GM21576 (cell line): ENCODE data around the gene LIN9.
"Not testable (repeated sequence)": the region's sequence is repeated elsewhere in the genome, so short reads cannot be mapped to it uniquely, and the experiment has no call there.

Source experiments
- ATAC-seq: cut with Tn5 transposase; IDR thresholded peaks from one replicate; pipeline ENCODE4 v1.9.1; 2021; ENCODE audit warnings: mild to moderate bottlenecking, moderate library complexity; ENCODE audit not compliant: unreplicated experiment

Gene LIN9

DNA sequence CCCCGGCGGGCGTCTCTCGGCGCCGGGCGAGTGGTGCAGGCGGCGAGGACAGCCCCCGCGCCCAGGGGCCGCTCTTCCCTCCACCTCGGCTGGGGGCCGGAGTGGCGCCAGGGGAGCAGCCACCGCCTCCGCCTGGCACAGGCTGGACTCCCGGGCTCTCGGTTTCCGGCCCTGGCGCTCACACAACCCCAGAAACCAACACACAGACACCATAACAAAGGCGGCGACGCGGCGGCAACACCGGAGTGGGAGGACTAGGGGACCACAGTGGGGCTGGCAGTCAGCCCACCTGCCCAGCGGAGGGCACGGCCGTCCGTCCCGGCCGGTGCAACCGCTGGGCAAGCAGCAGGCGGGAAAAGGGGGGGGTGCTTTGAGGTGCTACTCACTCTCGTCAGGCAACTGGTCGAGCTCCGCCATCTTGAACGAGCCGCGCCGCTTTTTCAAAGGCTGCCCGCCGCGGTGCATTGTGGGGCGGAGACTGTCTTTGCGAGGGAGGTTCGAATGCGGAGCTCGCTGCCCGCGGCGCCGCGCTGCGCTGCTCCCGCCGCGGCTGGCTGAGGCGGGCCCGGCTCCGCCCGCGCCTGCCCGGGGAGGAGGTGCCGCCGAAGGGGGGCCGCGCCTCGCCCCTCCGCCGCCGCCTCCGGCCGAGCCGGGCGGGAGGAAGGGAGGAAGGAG is at the start of gene LIN9:
Gene LIN9 (minus strand): TSS at position 442 of the 675 bp plus-strand sequence. CDS start 25 bp downstream, at position 417.
- ATAC-seq: peak; percentile 67

DNA sequence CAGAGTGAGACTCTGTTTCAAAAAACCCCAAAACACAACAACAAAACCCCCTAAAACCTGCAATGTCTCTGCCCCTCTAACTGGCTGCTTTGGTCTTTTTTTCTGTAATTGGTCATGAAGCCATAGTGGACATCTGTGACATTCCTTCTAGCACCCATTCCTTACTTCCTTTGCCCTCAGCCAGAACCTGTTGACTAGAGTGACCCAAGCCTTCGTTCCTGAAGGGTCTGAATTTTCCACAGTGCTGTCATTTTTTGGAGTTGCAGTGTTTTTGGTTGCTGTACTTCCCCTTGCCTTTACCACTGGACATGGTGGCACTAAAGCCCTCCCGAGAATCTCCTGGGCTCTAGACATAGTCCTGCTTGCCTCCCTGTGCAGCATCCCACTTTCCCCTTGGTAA is 48.5 kb upstream of the LIN9 start:
- no peak for ATAC-seq

- peak; percentile 56 for ATAC-seq
These were observed 46.9 kb upstream of the LIN9 start for GRCh38 chr1:226355669-226356551.

GRCh38 chr1:226355016-226355415 is 46.1 kb upstream of the LIN9 start:
- no peak for ATAC-seq

DNA sequence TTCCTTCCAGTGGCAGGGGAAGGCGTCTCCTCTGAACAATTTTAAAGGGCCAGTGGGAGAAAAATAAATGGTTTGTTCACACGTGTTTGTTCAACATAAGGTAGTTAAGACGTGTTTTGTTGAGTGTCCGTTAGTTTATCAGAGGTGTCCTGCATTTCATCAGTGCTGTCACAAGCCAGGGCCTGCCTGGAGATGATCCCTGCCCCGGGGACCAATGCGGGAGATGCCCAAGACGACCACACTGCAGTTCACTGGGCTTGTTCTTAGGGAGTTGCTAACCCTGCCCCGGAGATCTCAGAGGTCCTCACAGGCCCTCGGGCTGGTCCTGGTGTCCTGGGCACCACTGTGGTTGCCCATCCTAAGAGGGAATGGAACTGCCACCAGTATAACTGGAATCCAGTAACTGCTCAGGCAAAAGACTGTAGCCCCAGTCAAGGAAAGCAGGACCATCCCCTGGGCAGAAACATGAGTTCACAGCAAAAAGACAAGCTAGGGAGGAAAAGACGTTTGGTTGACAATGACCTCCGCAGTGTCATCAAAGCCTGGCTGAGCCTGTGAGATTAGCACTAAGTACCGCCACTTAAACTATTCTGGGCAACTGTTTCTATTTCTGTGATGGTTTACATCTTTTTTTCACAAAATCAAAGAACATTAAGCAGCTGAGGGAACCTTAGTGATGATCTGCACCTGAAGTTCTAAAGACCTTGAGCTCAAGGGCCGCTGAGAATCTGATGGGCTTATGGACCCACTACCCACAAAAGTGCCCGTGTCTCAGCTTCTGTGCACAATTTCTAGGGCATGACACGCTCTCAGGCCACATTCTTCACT is 44.9 kb upstream of the LIN9 start:
- no peak for ATAC-seq

- no peak for ATAC-seq
These were observed 42.7 kb upstream of the LIN9 start for GRCh38 chr1:226351709-226352108.

- no peak for ATAC-seq
These were observed 41.5 kb upstream of the LIN9 start for GRCh38 chr1:226350519-226350865.

DNA sequence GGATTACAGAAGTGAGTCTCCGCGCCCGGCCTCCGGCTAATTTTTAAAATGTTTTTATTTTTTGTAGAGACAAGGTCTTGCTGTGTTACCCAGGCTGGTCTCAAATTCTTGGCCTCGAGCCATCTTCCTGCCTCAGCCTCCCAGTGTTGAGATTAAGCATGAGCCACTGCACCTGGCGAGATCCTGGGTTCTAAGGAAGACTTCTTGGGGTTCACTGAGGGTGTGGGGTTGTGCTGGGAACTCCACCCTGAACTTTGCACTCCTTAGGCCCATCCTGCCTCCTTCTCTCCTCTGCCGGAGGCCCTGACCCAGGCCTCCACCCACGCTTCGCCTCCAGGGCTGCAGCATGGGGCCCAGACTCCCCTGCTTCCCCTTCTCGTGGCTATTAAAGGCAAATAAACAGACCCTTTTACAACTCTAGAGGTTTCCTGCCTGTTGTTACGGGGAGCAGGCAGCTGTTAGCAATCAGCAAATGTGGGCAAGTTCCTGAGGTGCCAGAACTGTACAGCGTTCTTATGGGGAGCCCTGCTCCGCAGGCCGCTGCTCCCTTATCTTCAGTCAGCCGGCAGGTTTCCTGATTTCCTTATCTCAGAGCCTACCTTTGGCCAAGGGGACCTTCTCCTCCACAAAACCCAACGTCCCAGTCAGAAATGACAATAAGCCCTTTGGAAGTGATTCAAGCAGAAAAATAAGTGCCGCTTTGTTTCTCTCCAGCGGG is 41.0 kb upstream of the LIN9 start:
- ATAC-seq: no peak

- no peak for ATAC-seq
These were observed 40.1 kb upstream of the LIN9 start for GRCh38 chr1:226349081-226349480.

DNA sequence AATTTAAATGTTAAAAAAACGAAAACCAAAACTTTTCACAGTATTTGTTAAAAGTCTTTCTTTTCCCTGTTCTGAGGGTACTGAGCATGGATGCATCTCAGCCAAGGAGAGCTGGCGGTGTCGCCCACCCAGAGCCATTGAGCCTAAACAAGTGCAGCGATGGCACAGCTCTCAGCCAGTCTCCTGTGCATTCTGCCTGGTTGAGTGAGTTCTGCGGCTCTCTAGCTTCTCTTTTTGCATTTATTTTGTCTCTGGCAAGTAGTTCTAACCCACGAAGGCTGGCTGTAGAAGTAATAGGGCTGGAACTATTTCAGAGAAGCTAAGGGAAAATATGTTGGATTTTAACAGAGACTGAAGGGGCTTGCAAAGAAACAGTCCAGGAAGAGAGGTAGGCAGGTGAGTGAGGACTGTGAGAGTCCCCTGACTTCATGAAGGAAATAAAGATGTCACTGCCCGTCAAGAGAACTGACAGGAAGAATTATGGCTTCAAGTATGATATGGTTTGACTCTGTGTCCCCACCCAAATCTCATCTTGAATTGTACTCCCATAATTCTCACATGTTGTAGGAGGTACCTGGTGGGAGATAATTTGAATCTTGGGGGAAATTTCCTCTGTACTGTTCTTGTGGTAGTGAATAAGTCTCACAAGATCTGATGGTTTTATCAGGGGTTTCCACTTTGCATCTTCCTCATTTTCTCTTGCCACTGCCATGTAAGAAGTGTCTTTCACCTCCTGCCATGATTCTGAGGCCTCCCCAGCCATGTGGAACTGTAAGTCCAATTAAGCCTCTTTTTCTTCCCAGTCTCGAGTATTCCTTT is 35.7 kb upstream of the LIN9 start:
- no peak for ATAC-seq

GRCh38 chr1:226342656-226343055 is 33.7 kb upstream of the LIN9 start:
- no peak for ATAC-seq

- not testable (repeated sequence) for ATAC-seq
These were observed 31.1 kb upstream of the LIN9 start for GRCh38 chr1:226340111-226340510.

DNA sequence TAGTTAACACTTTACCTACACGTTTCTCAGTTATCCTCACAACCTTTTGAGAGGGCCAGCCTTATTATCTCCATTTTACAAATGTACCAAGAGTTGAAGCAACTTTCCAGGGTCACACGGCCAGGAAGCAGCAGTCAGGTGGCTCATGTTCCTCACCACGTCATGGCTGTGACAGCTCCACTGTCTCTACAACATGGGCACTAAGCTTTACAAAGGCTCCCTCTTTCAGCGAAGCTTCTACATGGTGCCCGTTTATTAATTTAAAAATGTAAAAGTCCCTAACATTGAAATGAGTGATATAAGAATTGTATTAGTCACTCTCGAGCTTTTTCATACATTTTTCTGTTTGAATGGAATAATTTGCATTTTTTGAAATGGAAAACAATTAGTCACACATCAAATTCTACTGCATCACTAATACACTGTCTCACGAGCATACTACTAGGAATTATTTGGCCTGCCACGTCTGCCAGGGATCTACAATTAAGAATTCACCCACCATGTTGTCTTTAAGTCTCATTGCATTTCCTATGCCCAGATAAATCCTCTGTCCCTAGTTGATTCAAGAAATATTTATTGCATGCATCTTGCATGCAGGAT is 28.4 kb upstream of the LIN9 start:
- no peak for ATAC-seq

DNA sequence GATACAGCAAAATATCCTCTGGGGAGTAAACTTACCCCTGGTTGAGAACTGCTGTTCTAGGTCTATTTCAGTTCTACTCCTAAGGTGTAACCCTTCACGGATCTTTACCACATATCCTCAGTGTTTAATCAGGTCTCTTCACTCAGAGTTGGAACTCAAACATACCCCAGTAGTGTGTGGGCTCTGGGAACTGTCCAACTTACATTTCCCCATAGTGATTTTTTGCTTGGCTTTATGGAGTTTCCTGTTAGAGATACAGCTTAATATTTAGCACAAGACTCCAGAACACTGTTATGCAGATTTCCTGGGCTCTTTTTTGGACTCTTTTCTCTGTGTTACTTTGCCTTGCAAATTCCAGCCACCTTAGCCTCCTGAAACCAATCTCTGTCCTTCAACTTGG is 26.7 kb upstream of the LIN9 start:
- ATAC-seq: no peak

DNA sequence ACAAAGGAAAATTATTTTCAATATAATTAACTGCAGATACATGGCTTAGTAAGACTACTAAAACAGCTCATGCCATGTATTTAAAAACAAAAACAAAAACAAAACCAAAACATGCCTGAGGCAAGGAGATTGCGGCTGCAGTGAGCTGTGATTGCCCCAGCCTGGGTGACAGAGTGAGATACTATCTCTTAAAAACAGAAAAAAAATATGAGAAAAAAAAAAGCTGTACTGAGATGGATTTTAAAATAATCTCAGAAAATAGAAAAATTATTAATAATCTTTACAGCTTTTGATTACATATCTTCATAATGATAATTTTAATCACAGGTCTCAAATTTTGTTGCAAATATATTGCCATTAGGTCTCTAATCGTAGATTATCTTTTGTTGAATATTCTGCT is 24.0 kb upstream of the LIN9 start:
- ATAC-seq: no peak

GRCh38 chr1:226329237-226329636 is 20.3 kb upstream of the LIN9 start:
- ATAC-seq: no peak

GRCh38 chr1:226327761-226328162 is 18.8 kb upstream of the LIN9 start:
- no peak for ATAC-seq

DNA sequence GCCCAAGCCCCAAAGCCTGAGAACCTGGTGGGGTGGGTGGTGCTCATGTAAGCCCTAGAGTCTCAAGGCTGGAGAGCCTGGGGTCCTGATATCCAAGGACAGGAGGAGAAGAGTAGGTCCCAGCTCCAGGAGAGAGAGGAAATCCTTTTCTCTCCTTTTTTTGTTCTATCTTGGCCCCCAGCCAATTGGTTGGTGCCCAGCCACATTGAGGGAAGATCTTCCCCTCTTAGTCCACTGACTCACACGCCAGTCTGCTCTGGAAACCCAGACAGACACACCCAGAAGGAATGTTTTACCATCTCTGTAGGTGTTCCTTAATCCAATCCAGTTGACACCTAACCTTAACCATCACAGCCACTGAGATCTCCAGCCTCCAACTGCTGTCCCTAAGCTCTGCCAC is 16.2 kb upstream of the LIN9 start:
- no peak for ATAC-seq

DNA sequence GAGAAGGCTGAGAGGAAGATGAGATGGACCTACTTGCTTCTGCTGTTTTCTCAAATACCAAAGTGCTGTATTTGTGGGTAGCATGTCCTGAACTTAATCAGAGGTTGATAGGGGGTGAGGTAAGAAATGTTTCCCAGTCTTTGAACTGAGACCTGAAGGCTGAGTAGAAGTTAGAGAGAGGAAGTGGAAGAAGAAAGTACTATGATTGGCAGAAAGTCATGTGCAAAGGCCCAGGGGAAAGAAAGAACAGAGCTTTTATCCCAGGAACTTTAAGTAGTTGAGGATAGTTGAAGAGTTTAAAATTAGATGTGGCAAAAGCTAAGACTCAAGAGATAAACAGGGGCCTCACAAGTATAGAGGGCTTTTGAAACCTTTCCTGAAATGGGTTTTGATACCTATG is 15.5 kb upstream of the LIN9 start:
- no peak for ATAC-seq

DNA sequence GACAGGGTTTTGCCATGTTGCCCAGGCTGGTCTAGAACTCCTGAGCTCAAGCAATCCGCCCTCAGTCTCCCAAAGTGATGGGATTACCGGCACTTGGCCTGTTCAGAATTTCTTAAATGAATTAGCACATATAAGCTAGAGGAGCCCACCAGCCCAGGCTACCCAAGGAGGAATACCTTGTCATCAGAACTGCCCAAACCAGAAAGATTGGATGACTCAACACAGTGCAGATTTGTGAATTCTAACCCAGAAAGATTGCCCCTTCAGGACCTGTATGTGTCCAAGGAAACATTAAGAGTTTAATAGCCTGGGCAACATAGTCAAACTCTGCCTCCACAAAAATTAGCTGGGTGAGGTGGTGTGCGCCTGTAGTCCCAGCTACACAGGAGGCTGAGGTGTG is 14.0 kb upstream of the LIN9 start:
- no peak for ATAC-seq
